Choroid plexus epithelial cell (primary cell): ENCODE results near the gene GTPBP4.

Experiments
- DNase-seq: peaks from one replicate; pipeline ENCODE4 v3.0.0-alpha.2; 2010; ENCODE audit warnings: low read depth
- H3K4me3 ChIP-seq: 2 replicates; pipeline ENCODE4 v1.5.1; 2011; ENCODE audit warnings: low read depth, mild to moderate bottlenecking, control low read depth, low read length, moderate library complexity
- TF ChIP-seq, protein P1 (sequence below): conservative IDR thresholded peaks from 2 replicates; pipeline ENCODE4 v1.5.1; 2011; ENCODE audit warnings: low read depth, mild to moderate bottlenecking, control low read depth, inconsistent platforms, low read length, moderate library complexity

The GTPBP4 gene

DNA sequence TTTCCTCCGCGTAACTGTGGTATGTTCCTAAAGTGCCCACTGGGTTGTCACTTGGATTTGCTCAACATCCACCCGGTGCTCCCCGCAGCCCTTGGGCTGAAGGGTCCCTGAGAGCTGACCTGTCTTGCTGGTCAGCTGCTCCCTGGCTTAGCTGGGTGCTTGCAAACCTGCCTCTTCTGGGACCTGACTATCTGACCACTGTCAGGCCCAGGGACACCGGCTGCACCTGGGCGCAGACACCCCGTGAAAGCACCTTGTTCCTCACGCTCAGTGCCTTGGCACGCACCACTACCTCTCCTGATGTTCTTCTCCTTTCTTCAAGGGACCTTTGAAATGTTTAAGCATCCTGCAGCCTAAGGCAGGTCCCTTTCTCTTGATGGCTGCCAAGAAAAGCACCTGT, 30.1 kb upstream of the GTPBP4 start:
- DNase-seq: no peak
- H3K4me3 ChIP-seq: no peak overlapping the region
- TF ChIP-seq, protein P1, sequence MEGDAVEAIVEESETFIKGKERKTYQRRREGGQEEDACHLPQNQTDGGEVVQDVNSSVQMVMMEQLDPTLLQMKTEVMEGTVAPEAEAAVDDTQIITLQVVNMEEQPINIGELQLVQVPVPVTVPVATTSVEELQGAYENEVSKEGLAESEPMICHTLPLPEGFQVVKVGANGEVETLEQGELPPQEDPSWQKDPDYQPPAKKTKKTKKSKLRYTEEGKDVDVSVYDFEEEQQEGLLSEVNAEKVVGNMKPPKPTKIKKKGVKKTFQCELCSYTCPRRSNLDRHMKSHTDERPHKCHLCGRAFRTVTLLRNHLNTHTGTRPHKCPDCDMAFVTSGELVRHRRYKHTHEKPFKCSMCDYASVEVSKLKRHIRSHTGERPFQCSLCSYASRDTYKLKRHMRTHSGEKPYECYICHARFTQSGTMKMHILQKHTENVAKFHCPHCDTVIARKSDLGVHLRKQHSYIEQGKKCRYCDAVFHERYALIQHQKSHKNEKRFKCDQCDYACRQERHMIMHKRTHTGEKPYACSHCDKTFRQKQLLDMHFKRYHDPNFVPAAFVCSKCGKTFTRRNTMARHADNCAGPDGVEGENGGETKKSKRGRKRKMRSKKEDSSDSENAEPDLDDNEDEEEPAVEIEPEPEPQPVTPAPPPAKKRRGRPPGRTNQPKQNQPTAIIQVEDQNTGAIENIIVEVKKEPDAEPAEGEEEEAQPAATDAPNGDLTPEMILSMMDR: no peak

DNA sequence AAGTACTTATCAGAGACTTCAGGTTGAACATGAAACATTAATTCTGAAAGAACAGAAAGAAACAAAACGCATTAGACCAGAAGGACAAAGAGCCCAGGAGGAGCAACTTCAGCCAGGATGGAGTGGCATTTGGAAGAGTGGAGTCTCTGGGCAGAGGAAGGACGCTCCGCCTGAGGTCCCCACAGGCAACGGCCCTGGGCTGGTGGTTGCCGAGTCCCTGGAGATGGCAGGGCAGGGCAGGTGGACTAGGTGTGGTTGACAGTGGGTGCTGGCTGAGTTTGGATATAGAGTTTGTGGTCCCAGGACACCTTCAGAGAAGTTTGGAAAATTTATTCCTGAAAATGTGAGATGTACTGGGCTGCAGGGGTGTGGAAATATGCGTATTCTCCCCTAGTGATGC, 29.4 kb upstream of the GTPBP4 start:
- H3K4me3 ChIP-seq: no peak overlapping the region
- TF ChIP-seq, protein P1: no peak
- DNase-seq: no peak

DNA sequence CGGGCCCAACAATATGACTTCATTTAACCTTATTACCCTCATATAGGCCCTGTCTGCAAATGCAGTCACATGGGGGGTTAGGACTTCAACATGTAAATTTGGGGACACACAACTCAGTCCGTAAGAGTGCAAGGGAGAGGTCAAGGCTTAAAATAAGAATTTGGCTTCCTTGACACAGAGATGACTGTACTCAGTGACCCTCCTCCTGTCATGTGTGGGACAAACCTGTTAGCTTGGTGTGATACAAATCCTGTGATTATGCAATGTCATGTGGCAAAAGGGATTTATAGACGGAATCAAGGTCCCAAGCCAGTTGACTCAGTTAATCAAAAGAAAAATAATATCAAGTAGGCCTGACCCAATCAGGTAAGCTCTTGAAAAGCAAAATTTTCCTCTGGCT, 25.9 kb upstream of the GTPBP4 start:
- DNase-seq: no peak
- TF ChIP-seq, protein P1: no peak

GRCh38 chr10:963186-963585, 25.0 kb upstream of the GTPBP4 start:
- no peak overlapping the region for H3K4me3 ChIP-seq
- no peak for DNase-seq
- TF ChIP-seq, protein P1: no peak

More for the DNA sequence above, 25.9 kb upstream of the GTPBP4 start:
- no peak overlapping the region for H3K4me3 ChIP-seq

GRCh38 chr10:963655-964054, 24.6 kb upstream of the GTPBP4 start:
- DNase-seq: no peak
- no peak overlapping the region for H3K4me3 ChIP-seq
- TF ChIP-seq, protein P1: no peak

- TF ChIP-seq, protein P1: no peak
- DNase-seq: no peak
- no peak overlapping the region for H3K4me3 ChIP-seq
These were observed 23.8 kb upstream of the GTPBP4 start for GRCh38 chr10:964321-964987.

GRCh38 chr10:964988-965417, 23.2 kb upstream of the GTPBP4 start:
- no peak overlapping the region for H3K4me3 ChIP-seq
- TF ChIP-seq, protein P1: no peak

More at GRCh38 chr10:964988-965417, 23.2 kb upstream of the GTPBP4 start:
- no peak for DNase-seq
